Amygdala (tissue), 56 donors: ENCODE results near the gene PPP5C.
"Not testable (repeated sequence)": the region's sequence is repeated elsewhere in the genome, so short reads cannot be mapped to it uniquely, and the experiment has no call there.

Experiments
- DNase-seq, 56 donors: peaks; one replicate each; lab custom pipeline; 2025; lab: John Stamatoyannopoulos, UW

The PPP5C gene

DNA sequence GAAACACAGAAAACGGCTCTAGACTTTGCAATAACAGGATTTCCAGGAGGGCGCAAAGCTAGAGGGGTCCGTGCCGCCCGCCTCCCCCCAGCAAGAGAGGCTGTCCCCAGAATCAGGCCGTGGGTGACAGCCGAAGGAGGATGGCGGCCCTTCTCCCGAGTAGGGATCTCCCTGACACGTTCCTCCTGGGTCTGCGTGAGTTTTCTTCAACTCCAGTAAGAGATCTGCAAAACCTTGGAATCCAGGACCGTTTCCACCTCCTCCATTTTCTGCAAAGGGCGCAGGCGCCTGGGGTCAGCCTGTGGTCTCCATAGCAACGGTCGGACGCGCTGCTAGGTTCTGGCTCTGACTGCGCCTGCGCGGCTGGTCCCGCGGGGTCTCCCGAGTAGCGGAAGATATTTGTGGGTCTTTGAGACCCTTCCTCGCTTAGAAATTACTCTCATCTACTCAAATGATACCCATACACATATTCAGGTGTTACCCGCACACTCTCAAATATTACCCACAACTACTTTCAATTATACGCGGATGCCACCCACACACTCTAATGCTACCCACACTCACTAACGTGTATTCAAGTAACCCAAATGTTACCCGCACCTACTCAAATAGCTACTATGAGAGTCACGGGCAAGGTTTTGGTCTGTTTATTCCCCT, 79.7 kb downstream of the PPP5C start:
- DNase-seq = peak in 53 of 56 donors; percentile 20 to 89 (median 68)

DNA sequence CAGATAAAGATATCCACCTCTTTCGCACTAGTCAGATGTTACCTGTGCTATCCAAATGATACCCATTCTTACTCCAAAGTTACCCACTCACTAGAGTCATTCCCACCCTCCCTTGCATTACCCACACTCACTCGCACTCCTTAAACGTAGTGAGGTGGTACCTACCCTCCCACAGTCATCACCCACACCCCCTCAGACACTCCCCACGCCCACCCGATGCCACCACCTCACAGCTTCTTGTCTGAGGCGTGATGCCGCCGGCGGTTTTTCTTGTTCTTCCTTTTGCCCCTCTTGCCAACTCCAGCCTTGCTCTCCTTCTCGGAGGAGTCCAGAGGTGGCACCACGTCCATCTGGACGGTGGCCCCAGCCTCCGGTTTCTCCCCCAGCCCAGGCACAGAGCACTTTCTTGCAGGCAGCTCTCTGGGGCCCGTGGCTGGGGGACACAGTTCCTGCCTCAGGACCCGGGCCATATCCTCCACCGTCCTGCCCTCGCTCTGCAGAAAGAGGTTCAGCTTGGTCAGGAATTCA, 80.7 kb downstream of the PPP5C start:
- peak in 3 of 56 donors; percentile 11 to 34 (median 15) for DNase-seq

DNA sequence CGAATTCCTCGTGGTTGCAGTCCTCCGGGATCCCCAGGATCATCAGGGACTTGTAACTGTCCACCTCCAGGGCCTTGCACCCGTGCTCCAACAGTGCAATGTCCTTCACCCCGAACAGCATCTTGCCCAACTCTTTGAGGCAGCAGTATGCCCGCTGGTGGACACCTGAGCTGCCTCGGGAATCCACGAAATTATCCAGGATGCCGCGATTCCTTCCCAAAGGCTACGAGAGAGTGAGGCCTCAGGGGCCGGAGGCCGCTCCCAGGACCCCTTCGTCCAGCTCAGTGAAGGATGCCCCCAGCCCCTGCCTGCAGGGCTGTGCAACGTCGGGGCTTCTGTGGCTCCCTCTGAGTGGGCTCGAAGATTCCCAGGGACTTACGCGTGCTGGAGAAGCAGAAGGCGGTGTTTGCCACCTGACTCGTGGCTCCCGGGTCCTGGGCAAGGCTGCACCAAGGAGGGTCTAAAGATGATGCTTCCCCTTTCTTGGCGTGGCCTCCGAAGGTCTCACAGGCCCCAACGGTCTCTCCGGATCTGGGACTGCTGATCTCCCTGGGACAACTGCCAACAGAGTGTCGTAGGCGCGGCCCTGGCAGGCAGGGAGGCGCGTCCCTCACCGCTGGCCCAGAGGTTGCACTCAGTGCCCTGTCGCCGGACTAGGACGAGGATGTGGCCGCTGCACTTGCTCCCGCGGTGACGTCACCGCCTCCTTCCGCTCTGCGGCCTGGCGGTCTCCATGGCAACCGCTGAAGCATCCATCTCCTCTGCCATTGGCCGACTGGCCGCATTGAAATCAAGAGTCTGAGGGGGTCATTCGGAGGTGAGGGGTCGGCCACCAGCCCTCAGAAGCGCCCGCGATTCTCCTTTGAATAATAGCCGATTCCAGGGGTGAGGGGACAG, 81.6 kb downstream of the PPP5C start, which contains the start of gene PNMA8C:
PNMA8C (minus strand) TSS at position 698 of the 897 bp plus-strand sequence; CDS start at position 121, 577 bp downstream.
- DNase-seq = peak in 55 of 56 donors; percentile 15 to 96 (median 74)

DNA sequence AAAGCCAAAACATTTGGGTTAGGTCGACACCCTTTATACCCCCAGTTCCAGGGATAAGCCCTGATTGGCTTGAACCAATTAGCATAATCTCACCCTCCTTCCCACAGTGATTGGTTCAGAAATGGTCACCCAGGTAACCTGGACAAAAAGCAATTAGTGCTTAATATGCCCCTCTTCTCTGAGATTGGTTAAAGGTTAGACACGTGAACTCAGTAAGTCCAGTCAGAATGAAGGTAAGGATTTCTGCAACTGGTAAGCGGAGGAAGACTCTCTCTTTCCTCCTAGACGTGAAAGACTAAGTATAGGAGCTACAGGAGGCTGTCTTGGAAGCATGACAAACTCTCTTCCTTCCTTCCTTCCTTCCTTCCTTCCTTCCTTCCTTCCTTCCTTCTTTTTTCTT, 83.1 kb downstream of the PPP5C start:
- no peak for DNase-seq

DNA sequence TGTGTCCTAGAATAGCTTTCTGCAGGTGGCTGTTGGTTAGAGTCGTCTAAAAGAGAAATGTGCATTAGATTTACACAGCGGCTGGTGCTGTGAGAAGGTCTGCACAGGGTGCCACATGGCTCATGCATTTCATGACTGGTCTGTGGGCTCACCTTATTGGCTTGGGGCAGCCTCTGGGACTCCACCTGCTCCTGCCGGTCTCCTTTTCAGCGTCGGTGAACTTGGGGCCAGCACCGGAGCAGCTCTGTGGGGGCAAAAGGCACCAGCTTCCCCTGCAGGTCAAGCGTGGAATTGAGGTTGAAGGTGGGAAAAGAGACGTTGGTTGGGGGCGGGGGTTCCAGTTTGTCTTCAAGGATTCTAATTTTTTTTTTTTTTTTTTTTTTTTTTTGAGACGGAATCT, 84.9 kb downstream of the PPP5C start:
- DNase-seq = no peak

DNA sequence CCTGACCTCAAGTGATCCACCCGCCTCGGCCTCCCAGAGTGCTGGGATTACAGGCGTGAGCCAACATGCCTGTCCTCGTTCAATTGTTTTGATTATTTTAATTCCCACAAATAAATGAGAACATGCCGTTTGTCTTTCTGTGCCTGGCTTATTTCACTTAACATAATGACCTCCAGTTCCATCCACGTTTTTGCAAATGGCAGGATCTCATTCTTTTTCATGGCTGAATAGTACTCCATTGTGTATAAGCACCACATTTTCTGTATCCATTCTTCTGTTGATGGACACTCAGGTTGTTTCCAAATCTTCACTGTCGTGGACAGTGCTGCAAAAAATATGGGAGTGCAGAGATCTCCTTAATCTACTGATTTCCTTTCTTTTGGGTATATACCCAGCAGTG, 86.6 kb downstream of the PPP5C start:
- not testable (repeated sequence) for DNase-seq

DNA sequence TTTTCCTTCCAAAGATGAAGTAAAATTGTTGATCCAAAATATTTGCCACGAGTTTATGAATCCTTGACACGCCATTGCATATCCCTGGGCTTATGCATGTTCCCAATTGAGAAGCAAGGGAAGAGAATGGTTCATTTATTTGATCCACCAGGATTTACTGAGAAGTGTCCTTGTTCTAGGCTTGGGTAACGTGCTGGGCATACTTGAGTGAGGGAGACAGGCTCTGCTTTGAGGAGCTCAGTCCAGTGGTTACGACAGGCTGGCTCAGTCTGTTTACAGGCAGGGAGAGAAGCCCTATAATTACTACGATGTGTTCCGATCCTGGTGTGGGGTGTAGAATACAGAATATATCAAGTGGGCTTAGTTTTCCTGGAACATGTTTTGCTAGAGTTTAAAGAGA, 88.1 kb downstream of the PPP5C start:
- DNase-seq = peak in 44 of 56 donors; percentile 3 to 91 (median 52)

DNA sequence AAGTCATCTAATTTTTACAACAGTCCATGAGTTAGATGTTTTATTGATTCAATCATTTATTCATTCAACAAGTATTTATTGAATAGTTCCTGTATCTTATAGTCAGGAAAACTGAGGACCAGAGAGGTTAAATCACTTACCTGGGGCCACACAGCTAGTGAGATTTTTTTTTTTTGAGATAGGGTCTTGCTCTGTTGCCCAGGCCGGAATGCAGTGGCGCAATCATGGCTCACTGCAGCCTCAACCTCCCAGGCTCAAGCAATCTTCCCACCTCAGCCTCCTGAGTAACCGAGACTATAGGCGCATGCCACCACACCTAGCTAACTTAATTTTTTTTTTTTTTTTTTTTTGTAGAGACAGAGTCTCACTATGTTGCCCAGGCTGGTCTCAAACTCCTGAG, 88.8 kb downstream of the PPP5C start:
- DNase-seq = not testable (repeated sequence)
